Left cardiac atrium (tissue), 4 donors: ENCODE measurements around the gene PRKAG2. TPM values are rescaled to one million over a fixed set of nuclear protein-coding genes. Genes with fewer than 3 reads are reported as not detected.

Source experiments
- ATAC-seq, 2 donors: fragments of 200-7000 bp; cut with Tn5 transposase; one replicate each; pipeline ENCODE4 v1.9.1; 2020; ENCODE audit warnings: mild to moderate bottlenecking in 2 of 2, moderate library complexity in 2 of 2
- DNase-seq: peaks from one replicate; pipeline ENCODE4 v3.0.0-alpha.2; 2020
- intact Hi-C, 2 donors: fragments of 100-400 bp; cut with DNase I; formaldehyde crosslinking; loops; one replicate each; pipeline versions ENCODE4 v1.14.1 to v1.15.1; 2022 to 2023
- total RNA-seq, 2 donors: library from RNA; stranded (reverse); fragmentation: NEBNext Ultra II Directional; extraction: Animal tissue kit (Norgen Biotek cat#: 25700); gene quantifications; one replicate each; pipeline ENCODE4 v1.2.1, GENCODE V29; 2021
- donor health status: DM: no; HTN: yes; CAD: no.
- donor health status: DM: no; HTN: yes; CAD: no; lungs with severe emphysema.
- donor health status: DM: yes; HTN: yes; CAD: no.
- donor health status: Dilated cardiomyopathy.

The PRKAG2 gene
- total RNA-seq, 2 donors from 2014 or later, result 141 to 253 TPM

DNA sequence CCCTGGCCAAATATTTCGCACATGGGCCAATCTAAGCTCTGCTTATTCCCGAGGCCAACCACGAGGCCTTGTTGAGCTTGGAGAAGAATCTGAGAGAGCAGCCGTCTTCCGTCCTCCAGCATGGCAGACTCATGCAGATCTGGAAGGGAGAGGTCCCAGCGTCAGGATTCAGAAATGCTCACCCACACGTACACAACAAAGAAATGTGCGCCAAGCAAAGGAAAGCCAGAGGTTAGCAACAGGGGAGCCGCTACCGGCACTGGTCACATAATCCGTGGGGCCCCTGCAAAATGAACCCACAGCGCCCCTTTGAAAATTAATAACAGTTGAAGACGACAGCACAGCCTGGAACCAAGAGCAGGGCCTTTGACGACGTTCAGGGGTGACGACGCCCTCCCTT, 25.4 kb upstream of the PRKAG2 start:
- DNase-seq (no peak), ATAC-seq (no peak)
- intact Hi-C loops, result no loop called here

GRCh38 chr7:151901828-151902227, 24.9 kb upstream of the PRKAG2 start:
- ATAC-seq (no peak), DNase-seq (no peak)
- intact Hi-C loops, result no loop called here

DNA sequence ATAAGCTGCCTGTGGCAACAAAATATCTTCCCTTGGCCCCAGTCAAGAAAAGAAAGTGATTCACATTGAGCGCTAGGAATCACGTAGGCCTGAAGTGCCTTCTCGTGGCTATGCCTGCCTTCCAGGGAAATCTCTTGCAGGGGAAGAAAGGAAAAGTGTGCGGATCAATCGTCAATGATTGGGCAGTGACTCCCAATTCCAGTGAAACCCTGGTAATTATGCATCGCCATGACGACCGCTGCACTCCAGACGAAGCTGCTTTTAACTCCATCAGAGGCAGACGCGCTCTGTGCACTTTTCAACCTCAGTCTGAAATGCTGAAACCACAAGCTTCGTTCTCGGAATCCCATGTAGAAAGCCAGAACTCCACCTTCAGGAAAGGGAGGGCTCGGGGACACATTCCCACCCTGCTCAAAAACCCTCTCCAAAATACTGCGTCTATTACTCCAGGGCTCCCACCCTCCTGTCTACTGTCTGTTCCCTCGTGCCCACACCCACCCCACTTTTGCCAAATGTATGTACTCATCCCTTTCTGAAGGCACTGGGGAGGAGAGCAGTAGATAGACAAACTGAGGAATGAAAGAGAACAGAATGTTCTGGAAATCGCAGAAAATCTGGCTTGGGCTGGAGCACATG, 24.2 kb upstream of the PRKAG2 start:
- ATAC-seq (no peak), DNase-seq (no peak)
- intact Hi-C loops, result no loop called here

DNA sequence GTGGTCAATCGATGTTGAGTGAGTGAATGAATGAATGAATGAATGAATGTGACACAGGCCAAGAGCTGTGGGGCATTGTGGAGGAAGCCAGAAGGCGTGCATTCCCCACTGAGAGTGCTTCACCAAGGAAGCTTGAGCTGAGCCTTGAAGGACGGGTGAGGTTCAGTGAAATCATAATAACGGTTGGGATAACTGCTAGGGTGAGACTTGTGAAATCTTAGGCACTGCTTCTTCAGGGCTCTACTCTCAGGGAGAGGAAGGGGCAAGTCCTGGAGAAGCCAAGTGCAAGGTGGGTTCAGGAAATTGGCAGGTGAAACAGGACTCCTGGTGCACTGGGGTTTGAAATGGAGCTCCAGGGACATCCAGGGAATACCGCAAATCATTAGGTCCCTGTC, 23.7 kb upstream of the PRKAG2 start:
- intact Hi-C loops, result no loop called here
- ATAC-seq, result no peak

GRCh38 chr7:151899513-151900360, 22.8 kb upstream of the PRKAG2 start:
- intact Hi-C loops, result no loop called here

More for the DNA sequence above, 23.7 kb upstream of the PRKAG2 start:
- no peak for DNase-seq

GRCh38 chr7:151897951-151898686, 21.2 kb upstream of the PRKAG2 start:
- ATAC-seq, result no peak
- intact Hi-C loops, result no loop called here
- DNase-seq, result no peak

More at GRCh38 chr7:151899513-151900360, 22.8 kb upstream of the PRKAG2 start:
- DNase-seq (no peak), ATAC-seq (no peak)

- ATAC-seq (peak; percentile 62 to 74), DNase-seq (no peak)
- intact Hi-C loops, result no loop called here
Observed at GRCh38 chr7:151897161-151897731, 20.3 kb upstream of the PRKAG2 start.

DNA sequence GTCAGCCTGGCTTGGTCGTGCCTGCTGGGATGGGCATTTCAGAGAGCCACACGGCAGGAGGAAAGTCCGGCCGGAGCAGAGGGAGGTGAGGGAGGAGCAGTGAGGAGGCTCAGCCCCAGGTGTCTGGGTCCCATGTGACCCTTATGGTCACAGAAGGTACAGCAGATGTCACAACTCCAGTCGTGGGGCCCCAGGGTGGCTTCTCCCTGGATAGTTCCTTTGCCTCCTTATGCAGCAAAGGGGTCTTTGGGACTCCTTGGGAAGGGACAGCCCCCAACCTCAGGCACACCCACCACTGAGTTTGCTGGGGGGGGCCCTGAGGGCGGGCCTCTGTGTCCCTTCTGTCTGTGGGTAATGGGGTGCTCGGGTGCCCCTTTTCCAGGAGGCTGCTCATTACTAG, 19.6 kb upstream of the PRKAG2 start:
- ATAC-seq (no peak), DNase-seq (no peak)
- intact Hi-C loops, result no loop called here

DNA sequence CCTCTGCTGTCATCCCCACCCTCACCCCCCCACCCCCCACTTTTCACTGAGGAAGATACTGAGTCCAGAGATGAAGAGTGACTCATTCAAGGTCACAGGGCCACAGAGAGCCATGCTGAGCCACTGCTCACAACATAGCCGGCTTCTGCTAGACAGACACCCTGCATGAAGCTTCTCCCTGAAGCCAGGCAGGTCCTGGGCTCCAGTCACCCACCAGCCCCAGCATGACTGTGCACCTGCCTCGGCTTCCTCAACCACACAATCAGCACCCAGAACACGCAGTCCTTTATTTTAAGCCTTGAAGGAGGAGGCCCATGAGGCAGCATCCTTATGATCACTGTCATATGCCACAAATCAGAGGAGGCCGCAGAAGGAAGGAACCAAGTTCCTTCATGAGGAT, 19.2 kb upstream of the PRKAG2 start:
- ATAC-seq, result no peak
- intact Hi-C loops, result no loop called here

GRCh38 chr7:151895631-151896031, 18.7 kb upstream of the PRKAG2 start:
- ATAC-seq (no peak), DNase-seq (no peak)
- intact Hi-C loops, result no loop called here

More for the DNA sequence above, 19.2 kb upstream of the PRKAG2 start:
- DNase-seq, result no peak

GRCh38 chr7:151895008-151895630, 18.2 kb upstream of the PRKAG2 start:
- intact Hi-C loops, result no loop called here
- no peak for DNase-seq
- no peak for ATAC-seq

- DNase-seq, result no peak
- intact Hi-C loops, result no loop called here
- ATAC-seq, result no peak
Observed at GRCh38 chr7:151894111-151895007, 17.4 kb upstream of the PRKAG2 start.

GRCh38 chr7:151893405-151893923, 16.5 kb upstream of the PRKAG2 start:
- ATAC-seq (no peak), DNase-seq (no peak)
- intact Hi-C loops, result no loop called here

DNA sequence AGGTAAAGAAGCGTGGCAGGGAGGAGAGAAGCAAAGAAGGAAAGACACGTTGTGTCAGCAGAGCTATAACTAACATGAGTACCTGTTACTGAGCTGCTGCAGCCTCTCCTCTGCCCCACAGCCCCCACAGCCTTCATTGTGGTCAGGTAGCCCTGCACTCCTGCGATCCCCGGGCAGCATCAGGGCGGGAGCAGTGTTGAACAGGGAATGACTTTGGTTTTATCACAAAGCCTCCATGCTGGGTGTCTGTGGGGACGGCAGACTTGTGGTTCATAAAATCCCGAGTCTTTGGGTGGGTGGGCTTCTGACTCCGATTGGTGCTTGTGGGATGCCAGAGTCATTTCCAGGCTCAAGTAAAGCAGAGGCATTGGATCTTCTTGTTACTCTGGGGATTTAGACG, 14.8 kb upstream of the PRKAG2 start:
- no peak for ATAC-seq
- DNase-seq, result no peak
- intact Hi-C loops, result no loop called here

GRCh38 chr7:151891182-151891581, 14.3 kb upstream of the PRKAG2 start:
- DNase-seq (no peak), ATAC-seq (peak; percentile 83 to 86)
- intact Hi-C loops, result no loop called here

GRCh38 chr7:151890355-151891004, 13.6 kb upstream of the PRKAG2 start:
- DNase-seq (no peak), ATAC-seq (no peak)
- intact Hi-C loops, result no loop called here
